Neural progenitor cell (in vitro differentiated cells): Measurements from ENCODE around the gene ATP10B.

Experiments
- CTCF ChIP-seq: fragments of 200-600 bp; sonication (generic); IDR thresholded peaks from 2 replicates; pipeline ENCODE4 v1.5.1; 2017; ENCODE audit warnings: antibody characterized with exemption, mild to moderate bottlenecking
- EZH2 ChIP-seq: fragments of 200-600 bp; sonication (generic); IDR thresholded peaks from 2 replicates; pipeline ENCODE4 v1.6.1; 2017; ENCODE audit warnings: antibody characterized with exemption, mild to moderate bottlenecking, moderate library complexity
- EZH2phosphoT487 ChIP-seq: fragments of 200-600 bp; sonication (generic); IDR thresholded peaks from 2 replicates; pipeline ENCODE4 v1.6.1; 2017; ENCODE audit warnings: antibody characterized with exemption

- TF ChIP-seq CTCF, result no peak
- TF ChIP-seq EZH2phosphoT487, result no peak
- no peak for TF ChIP-seq EZH2
Measured at GRCh38 chr5:160657068-160657507, 194.9 kb downstream of the ATP10B start.
